A549 (cell line): Measurements from ENCODE around the gene CREBL2.

Experiments
- CHD2 ChIP-seq: fragments of 150-350 bp; IDR thresholded peaks from 2 replicates; pipeline ENCODE4 v1.6.1; 2014; ENCODE audit warnings: low read length; ENCODE audit not compliant: partially characterized antibody
- EP300 ChIP-seq, 2 experiments: fragments of >200 bp; sonication (Bioruptor Twin); formaldehyde crosslinking; IDR thresholded peaks; 2 replicates in 1 of 2; 3 replicates in 1 of 2; pipeline ENCODE4 v1.6.1; 2016 to 2017
- HDAC2 ChIP-seq: fragments of 200-600 bp; sonication (generic); IDR thresholded peaks from 2 replicates; pipeline ENCODE4 v1.6.1; 2016
- JUN ChIP-seq, 2 experiments: fragments of >200 bp; sonication (Bioruptor Twin); formaldehyde crosslinking; IDR thresholded peaks; 2 replicates in 1 of 2; 3 replicates in 1 of 2; pipeline ENCODE4 v1.6.1; 2016 to 2017
- KDM5A ChIP-seq: fragments of 200-600 bp; sonication (generic); IDR thresholded peaks from 2 replicates; pipeline ENCODE4 v1.6.1; 2016; ENCODE audit warnings: antibody characterized with exemption, mild to moderate bottlenecking
- POLR2A ChIP-seq: IDR thresholded peaks from 2 replicates; pipeline ENCODE4 v1.6.1; 2012; ENCODE audit warnings: mild to moderate bottlenecking, low read length
- POLR2AphosphoS2 ChIP-seq: conservative IDR thresholded peaks from 2 replicates; pipeline ENCODE4 v1.6.1; 2012; ENCODE audit warnings: low read length, improper control_type of control experiment, inconsistent platforms
- RCOR1 ChIP-seq: fragments of 150-350 bp; IDR thresholded peaks from 2 replicates; pipeline ENCODE4 v1.6.1; 2014; ENCODE audit warnings: antibody characterized with exemption, low read length, low read depth
- ZNF302 ChIP-seq: fragments of 250-450 bp; sonication (Bioruptor Pico); IDR thresholded peaks from 2 replicates; pipeline ENCODE4 v1.9.0; 2021; ENCODE audit warnings: inconsistent platforms, mild to moderate bottlenecking, moderate library complexity
- TF ChIP-seq, protein P1 (sequence below): fragments of >200 bp; sonication (Bioruptor Twin); formaldehyde crosslinking; IDR thresholded peaks from 3 replicates; pipeline ENCODE4 v1.5.1; 2016
- TF ChIP-seq, protein P2 (sequence below): IDR thresholded peaks from 2 replicates; pipeline ENCODE4 v1.6.1; 2012
- TF ChIP-seq, protein P3 (sequence below): fragments of >200 bp; sonication (Bioruptor Twin); formaldehyde crosslinking; IDR thresholded peaks from 2 replicates; pipeline ENCODE4 v1.6.1; 2016

DNA sequence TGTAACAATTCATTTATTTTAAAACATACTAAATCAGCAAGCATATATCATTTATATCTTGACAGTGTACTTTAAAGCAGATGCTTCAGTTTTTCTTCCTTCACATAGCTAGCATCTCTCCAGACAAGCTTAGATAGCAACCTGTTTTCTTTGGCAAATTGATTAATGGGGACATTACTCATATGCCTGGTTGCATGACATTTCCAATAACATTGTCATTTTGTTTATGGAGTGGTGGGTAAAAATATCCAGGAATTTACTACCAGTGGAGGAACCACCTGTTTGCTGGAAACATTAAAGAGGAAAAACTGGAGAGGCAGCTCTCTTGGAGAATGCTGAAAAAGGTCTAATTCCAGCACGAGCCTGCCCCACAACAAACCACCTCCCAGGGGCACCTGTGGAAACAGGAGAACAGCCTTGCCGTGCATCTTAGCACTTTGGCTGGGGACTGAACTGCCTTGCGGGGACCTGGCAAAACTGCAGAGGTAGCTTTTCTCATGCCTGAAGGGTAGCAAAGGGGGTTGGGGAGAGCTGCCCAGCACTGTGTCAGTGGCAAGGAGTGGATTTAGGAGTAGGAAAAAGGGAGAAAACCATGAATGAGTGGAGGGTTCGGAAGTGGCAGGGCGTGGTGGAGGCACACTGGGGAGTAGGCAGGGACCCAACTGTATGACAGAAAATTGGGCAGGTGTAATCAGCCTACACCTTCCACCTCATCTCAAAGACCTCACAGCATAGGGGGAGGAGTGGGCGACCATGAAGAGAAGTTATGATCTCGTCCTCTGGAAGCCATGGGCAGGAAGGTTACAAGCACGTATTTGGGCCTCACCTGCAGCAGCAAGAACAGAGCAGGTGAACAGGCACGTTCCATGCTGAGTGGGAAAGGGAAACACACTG lies 11.7 kb upstream of the CREBL2 start:
- TF ChIP-seq, protein P1, sequence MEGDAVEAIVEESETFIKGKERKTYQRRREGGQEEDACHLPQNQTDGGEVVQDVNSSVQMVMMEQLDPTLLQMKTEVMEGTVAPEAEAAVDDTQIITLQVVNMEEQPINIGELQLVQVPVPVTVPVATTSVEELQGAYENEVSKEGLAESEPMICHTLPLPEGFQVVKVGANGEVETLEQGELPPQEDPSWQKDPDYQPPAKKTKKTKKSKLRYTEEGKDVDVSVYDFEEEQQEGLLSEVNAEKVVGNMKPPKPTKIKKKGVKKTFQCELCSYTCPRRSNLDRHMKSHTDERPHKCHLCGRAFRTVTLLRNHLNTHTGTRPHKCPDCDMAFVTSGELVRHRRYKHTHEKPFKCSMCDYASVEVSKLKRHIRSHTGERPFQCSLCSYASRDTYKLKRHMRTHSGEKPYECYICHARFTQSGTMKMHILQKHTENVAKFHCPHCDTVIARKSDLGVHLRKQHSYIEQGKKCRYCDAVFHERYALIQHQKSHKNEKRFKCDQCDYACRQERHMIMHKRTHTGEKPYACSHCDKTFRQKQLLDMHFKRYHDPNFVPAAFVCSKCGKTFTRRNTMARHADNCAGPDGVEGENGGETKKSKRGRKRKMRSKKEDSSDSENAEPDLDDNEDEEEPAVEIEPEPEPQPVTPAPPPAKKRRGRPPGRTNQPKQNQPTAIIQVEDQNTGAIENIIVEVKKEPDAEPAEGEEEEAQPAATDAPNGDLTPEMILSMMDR = no peak
- TF ChIP-seq POLR2A (no peak), EP300 (IDR thresholded peaks at IDR 0.05) (no peak), JUN (IDR thresholded peaks at IDR 0.05) (no peak), HDAC2 (no peak), CHD2 (no peak), KDM5A (no peak), POLR2AphosphoS2 (no peak), ZNF302 (CRISPR knock-in tag) (no peak), RCOR1 (no peak)
- TF ChIP-seq, protein P2, sequence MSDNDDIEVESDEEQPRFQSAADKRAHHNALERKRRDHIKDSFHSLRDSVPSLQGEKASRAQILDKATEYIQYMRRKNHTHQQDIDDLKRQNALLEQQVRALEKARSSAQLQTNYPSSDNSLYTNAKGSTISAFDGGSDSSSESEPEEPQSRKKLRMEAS = no peak
- TF ChIP-seq, protein P3, sequence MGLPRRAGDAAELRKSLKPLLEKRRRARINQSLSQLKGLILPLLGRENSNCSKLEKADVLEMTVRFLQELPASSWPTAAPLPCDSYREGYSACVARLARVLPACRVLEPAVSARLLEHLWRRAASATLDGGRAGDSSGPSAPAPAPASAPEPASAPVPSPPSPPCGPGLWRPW = no peak
